Jurkat, Clone E6-1 (cell line): Measurements from ENCODE around the gene PARVA.

Source experiments
- DNase-seq: peaks from one replicate; pipeline ENCODE4 v3.0.0-alpha.2; 2011; ENCODE audit warnings: low read depth, low spot score
- H3K4me3 ChIP-seq: 2 replicates; pipeline ENCODE4 v1.5.1; 2011; ENCODE audit warnings: mild to moderate bottlenecking, low read length, control low read depth, moderate library complexity

PARVA gene

GRCh38 chr11:12537778-12538401 lies 160.5 kb downstream of the PARVA start:
- H3K4me3 ChIP-seq = no peak overlapping the region
- no peak for DNase-seq

- DNase-seq = no peak
- no peak overlapping the region for H3K4me3 ChIP-seq
Measured at GRCh38 chr11:12538889-12539421, 161.6 kb downstream of the PARVA start.

GRCh38 chr11:12539572-12539971 lies 162.2 kb downstream of the PARVA start:
- DNase-seq = no peak
- no peak overlapping the region for H3K4me3 ChIP-seq

GRCh38 chr11:12540075-12540680 lies 162.8 kb downstream of the PARVA start:
- H3K4me3 ChIP-seq = no peak overlapping the region
- no peak for DNase-seq

- DNase-seq = no peak
- H3K4me3 ChIP-seq = no peak overlapping the region
Measured at GRCh38 chr11:12540913-12541582, 163.7 kb downstream of the PARVA start.

- H3K4me3 ChIP-seq = no peak overlapping the region
- no peak for DNase-seq
Measured at GRCh38 chr11:12541583-12542151, 164.3 kb downstream of the PARVA start.

- no peak overlapping the region for H3K4me3 ChIP-seq
- DNase-seq = no peak
Measured at GRCh38 chr11:12542186-12542935, 165.0 kb downstream of the PARVA start.

GRCh38 chr11:12543596-12544415 lies 166.4 kb downstream of the PARVA start:
- no peak for DNase-seq
- no peak overlapping the region for H3K4me3 ChIP-seq

- DNase-seq = no peak
- no peak overlapping the region for H3K4me3 ChIP-seq
Measured at GRCh38 chr11:12544986-12545775, 167.8 kb downstream of the PARVA start.

GRCh38 chr11:12546122-12546521 lies 168.8 kb downstream of the PARVA start:
- no peak overlapping the region for H3K4me3 ChIP-seq
- no peak for DNase-seq

GRCh38 chr11:12546660-12547059 lies 169.3 kb downstream of the PARVA start:
- DNase-seq = no peak
- H3K4me3 ChIP-seq = no peak overlapping the region

- DNase-seq = no peak
- no peak overlapping the region for H3K4me3 ChIP-seq
Measured at GRCh38 chr11:12547953-12548650, 170.7 kb downstream of the PARVA start.

- no peak for DNase-seq
Measured at GRCh38 chr11:12552692-12553091, 175.3 kb downstream of the PARVA start.

GRCh38 chr11:12554122-12554521 lies 176.8 kb downstream of the PARVA start:
- DNase-seq = no peak

More at GRCh38 chr11:12552692-12553091, 175.3 kb downstream of the PARVA start:
- H3K4me3 ChIP-seq = no peak overlapping the region

GRCh38 chr11:12556155-12556554 lies 178.8 kb downstream of the PARVA start:
- DNase-seq = no peak
- H3K4me3 ChIP-seq = no peak overlapping the region

More at GRCh38 chr11:12554122-12554521, 176.8 kb downstream of the PARVA start:
- H3K4me3 ChIP-seq = no peak overlapping the region

GRCh38 chr11:12556788-12557384 lies 179.5 kb downstream of the PARVA start:
- H3K4me3 ChIP-seq = no peak overlapping the region
- DNase-seq = no peak

GRCh38 chr11:12559011-12559410 lies 181.6 kb downstream of the PARVA start:
- DNase-seq = no peak
- no peak overlapping the region for H3K4me3 ChIP-seq
